H1 (cell line): Measurements from ENCODE around the gene LIN28A. TPM values are rescaled to one million over a fixed set of nuclear protein-coding genes. Genes with fewer than 3 reads are reported as not detected.
A peak's percentile ranks its signal among the peaks of the same experiment; 100 is the strongest.

ENCODE experiments used
- BACH1 ChIP-seq: IDR thresholded peaks from 2 replicates; pipeline ENCODE4 v1.6.1; 2012; ENCODE audit warnings: low read length, improper control_type of control experiment
- CBX8 ChIP-seq: fragments of 300-800, 300-1000 bp; sonication (generic); IDR thresholded peaks from 2 replicates; pipeline ENCODE4 v1.7.1; 2016; ENCODE audit warnings: low read depth, low read length, borderline replicate concordance
- HDAC2 ChIP-seq, 2 experiments: fragments of 300-600 bp in 1 of 2; sonication (generic) in 1 of 2; IDR thresholded peaks; 2 replicates each; pipeline ENCODE4 v1.6.1; 2011 to 2012; ENCODE audit warnings: low read depth in 2 of 2, low read length in 2 of 2, mild to moderate bottlenecking in 2 of 2, moderate library complexity in 2 of 2, borderline replicate concordance in 1 of 2, inconsistent platforms in 1 of 2
- MAFK ChIP-seq: IDR thresholded peaks from 2 replicates; pipeline ENCODE4 v1.6.1; 2012; ENCODE audit warnings: low read depth, mild to moderate bottlenecking, improper control_type of control experiment, low read length
- NANOG ChIP-seq: IDR thresholded peaks from 2 replicates; pipeline ENCODE4 v1.6.1; 2011; ENCODE audit warnings: low read length, low read depth, mild to moderate bottlenecking, inconsistent platforms; ENCODE audit not compliant: insufficient read depth, poor library complexity, severe bottlenecking
- POLR2A ChIP-seq, 2 experiments: IDR thresholded peaks; 1 replicate in 1 of 2; 2 replicates in 1 of 2; pipeline ENCODE4 v1.6.1; 2011; ENCODE audit warnings: low read depth in 2 of 2, low read length in 2 of 2, mild to moderate bottlenecking in 2 of 2; ENCODE audit errors: control extremely low read depth in 1 of 2
- SAP30 ChIP-seq: fragments of 300-600 bp; sonication (generic); IDR thresholded peaks from 2 replicates; pipeline ENCODE4 v1.7.1; 2012; ENCODE audit warnings: low read length, moderate library complexity, mild to moderate bottlenecking, inconsistent platforms; ENCODE audit not compliant: insufficient read depth, insufficient replicate concordance
- TAF1 ChIP-seq: IDR thresholded peaks from 2 replicates; pipeline ENCODE4 v1.6.1; 2011; ENCODE audit warnings: mild to moderate bottlenecking, low read depth, low read length
- TAF7 ChIP-seq: optimal IDR thresholded peaks from 2 replicates; pipeline ENCODE3; 2011; ENCODE audit warnings: low read depth, mild to moderate bottlenecking, inconsistent platforms, low read length, moderate library complexity, borderline replicate concordance
- polyA plus RNA-seq, 7 experiments: library from polyadenylated mRNA; depleted of rRNA in 3 of 7; stranded (reverse) in 5 of 7; unstranded in 2 of 7; fragments of >200 nt in 5 of 7; fragments of 200-250 nt in 2 of 7; gene quantifications; 1 replicate in 5 of 7; 2 replicates in 1 of 7; 4 replicates in 1 of 7; pipeline versions ENCODE4 v1.2.1 to v1.2.3, GENCODE V29; 2011 to 2013; ENCODE audit warnings: missing spikeins in 2 of 7, mixed read lengths in 2 of 7
- total RNA-seq: library from RNA; stranded (reverse); fragmentation: NEBNext Ultra II Directional; extraction: Animal tissue kit (Norgen Biotek cat#: 25700); gene quantifications from 2 replicates; pipeline ENCODE4 v1.2.1, GENCODE V29; 2021
- TF ChIP-seq, protein P1 (sequence below): IDR thresholded peaks from 2 replicates; pipeline ENCODE4 v1.6.1; 2012; ENCODE audit warnings: inconsistent platforms

The LIN28A gene
- total and polyA plus RNA-seq, 2 of the 8 experiments (the other 6 are each of a cell fraction or from before 2014, with no cell fraction given) = 403 to 1,486 TPM

DNA sequence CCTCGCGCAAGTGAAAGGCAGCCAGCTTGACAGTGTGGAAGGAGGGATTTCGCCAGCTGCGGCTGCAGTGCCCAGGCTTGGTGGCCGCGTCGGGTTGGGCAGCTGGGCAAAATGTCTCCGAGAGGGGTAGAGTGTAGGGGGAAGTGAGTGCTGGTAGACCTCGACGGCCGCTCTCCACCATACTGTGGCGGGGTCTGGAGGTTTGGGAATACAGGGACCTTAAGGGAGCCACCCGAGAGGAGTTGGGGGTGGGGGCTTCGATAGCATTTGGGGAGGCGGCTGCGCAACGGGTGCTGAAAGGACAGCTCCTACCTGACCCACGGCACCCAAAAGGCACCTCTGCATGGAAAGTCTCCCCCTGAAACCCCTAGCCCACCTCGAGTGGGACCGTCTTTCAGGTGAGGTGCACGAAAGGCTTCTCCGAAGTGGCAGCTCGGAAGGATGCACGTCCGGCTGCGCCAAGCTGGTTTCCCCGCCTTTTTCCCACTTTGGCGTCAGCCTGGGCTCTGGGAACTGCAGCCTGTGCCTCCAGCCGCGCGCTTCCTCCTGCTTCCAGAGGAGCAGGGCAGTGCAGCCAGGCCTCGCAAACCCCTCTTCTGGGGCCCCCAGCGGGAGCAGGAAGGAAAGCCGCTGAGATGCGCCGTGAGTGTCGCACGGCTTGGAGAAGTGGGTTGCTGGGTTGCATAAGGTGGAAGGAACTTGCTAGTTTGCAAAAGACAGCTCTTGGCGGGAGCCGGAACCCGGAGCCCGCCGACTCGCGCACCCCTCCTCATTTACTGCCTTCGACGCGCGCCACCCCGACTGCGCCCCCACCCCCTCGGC, 61.1 kb downstream of the LIN28A start (continued):
- TF ChIP-seq SAP30 (peak; percentile 94), TAF1 (no peak), NANOG (no peak), CBX8 (no peak), BACH1 (peak; percentile 32; the same call in 1 of the 2 replicates), POLR2A (IDR thresholded peaks at IDR 0.05; ENCODE audit: control extremely low read depth in 1 of 2, low read depth in 2 of 2, low read length in 2 of 2) (peak in 1 of 2 experiments; percentile 62; a peak in 1 of 3 replicates), MAFK (no peak), TAF7 (no peak), HDAC2 (IDR thresholded peaks at IDR 0.05; ENCODE audit: borderline replicate concordance in 1 of 2, low read depth in 2 of 2, low read length in 2 of 2) (peak in 1 of 2 experiments; percentile 72; a peak in 2 of 4 replicates)
- TF ChIP-seq, protein P1, sequence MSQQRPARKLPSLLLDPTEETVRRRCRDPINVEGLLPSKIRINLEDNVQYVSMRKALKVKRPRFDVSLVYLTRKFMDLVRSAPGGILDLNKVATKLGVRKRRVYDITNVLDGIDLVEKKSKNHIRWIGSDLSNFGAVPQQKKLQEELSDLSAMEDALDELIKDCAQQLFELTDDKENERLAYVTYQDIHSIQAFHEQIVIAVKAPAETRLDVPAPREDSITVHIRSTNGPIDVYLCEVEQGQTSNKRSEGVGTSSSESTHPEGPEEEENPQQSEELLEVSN = peak; percentile 78; the same call in 1 of the 2 replicates
